ENCODE data around the gene CUTA.

The CUTA gene

GRCh38 chr6:33439956-33440648 is 22.2 kb upstream of the CUTA start:
- DNase-seq (ENCODE audit: insufficient read length, low spot score): no peak
- FAIRE-seq: no peak

DNA sequence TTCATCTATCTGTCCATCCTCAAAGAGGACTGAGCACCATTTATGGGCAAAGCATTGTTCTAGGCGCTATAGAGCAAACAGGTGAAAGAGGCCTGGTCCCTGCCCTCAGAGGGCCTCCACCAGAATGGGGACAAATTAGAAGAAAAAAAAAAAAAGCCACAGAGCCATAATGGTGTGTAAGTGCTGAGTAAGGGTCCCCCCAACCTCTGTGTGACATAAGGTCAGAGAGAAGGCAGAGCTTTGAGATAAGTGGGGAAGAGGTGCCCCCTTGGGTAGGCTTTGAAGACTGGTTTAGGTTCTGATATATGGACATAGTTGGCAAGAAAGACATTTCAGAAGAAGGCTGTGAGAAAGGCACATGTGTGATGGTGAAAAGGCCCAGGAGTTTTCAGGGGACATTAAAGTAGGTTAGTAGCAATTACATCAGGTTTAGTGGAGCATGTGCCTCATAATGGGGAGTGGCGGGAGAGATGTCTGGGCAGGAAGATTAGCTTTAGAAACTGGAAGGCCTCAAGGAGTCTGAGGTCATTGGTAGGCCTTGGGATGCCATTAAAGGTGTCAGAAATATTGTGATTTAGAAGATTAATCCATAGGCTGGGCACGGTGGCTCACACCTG is 21.2 kb upstream of the CUTA start:
- FAIRE-seq: no peak
- no peak for DNase-seq (ENCODE audit: insufficient read length, low spot score)

GRCh38 chr6:33437666-33438065 is 19.8 kb upstream of the CUTA start:
- no peak for FAIRE-seq
- no peak for DNase-seq (ENCODE audit: insufficient read length, low spot score)

DNA sequence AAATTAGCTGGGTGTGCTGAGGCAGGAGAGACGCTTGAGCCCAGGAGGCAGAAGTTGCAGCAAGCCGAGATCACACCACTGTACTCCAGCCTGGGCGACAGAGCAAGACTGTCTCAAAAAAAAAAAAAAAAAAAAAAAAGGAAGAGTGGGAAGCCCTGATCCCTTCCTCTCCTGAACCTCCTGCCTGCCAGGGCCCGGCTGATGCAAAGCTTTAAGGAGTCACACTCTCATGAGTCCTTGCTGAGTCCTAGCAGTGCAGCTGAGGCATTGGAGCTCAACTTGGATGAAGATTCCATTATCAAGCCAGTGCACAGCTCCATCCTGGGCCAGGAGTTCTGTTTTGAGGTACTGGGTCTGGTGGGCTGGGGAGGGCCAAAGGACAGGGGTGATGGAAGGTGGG is 17.1 kb upstream of the CUTA start:
- DNase-seq (ENCODE audit: insufficient read length, low spot score): no peak
- FAIRE-seq: no peak

DNA sequence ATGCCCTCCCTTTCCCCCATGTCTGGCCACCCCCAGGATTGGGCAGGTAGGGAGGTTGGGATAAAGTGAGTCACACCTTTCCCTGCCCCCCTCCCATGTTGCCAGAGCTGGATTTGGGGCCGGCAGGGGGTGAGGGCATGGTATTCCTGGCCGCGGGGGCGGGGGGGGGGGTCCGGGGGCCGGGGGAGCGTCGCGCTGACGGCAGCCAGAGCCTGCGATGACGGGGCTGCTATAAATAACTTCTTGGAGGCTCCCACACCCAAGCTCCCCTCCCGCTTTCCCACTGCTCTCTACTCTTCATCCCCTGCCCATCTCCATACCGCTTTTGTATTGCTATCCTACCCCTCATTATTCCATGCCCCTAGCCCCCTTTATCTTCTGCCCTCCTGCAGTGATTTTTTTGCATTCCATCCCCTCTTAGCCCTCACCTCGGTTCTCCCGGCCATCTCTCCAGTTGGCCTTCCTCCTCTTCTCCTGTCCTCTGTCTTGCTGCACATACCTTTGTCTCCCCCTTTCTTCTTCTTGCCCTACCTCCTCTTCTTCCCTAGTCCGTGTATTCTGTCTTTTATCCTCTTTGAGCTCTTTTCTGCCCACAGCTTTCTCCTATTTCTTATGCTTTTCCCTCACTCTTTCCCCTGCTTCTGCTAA is 15.8 kb upstream of the CUTA start:
- DNase-seq (ENCODE audit: insufficient read length, low spot score) (no peak), FAIRE-seq (no peak)

GRCh38 chr6:33433001-33433543 is 15.2 kb upstream of the CUTA start:
- no peak for FAIRE-seq
- DNase-seq (ENCODE audit: insufficient read length, low spot score): no peak

- FAIRE-seq: no peak
These were observed 14.6 kb upstream of the CUTA start for GRCh38 chr6:33432546-33432945.

GRCh38 chr6:33431880-33432541 is 14.1 kb upstream of the CUTA start:
- DNase-seq (ENCODE audit: insufficient read length, low spot score): no peak
- FAIRE-seq: no peak

More at GRCh38 chr6:33432546-33432945, 14.6 kb upstream of the CUTA start:
- DNase-seq (ENCODE audit: insufficient read length, low spot score): no peak

- DNase-seq (ENCODE audit: insufficient read length, low spot score): no peak
- no peak for FAIRE-seq
These were observed 13.3 kb upstream of the CUTA start for GRCh38 chr6:33430991-33431879.

GRCh38 chr6:33430334-33430733 is 12.4 kb upstream of the CUTA start:
- FAIRE-seq: no peak
- DNase-seq (ENCODE audit: insufficient read length, low spot score): no peak

GRCh38 chr6:33429750-33430052 is 11.8 kb upstream of the CUTA start:
- no peak for FAIRE-seq
- no peak for DNase-seq (ENCODE audit: insufficient read length, low spot score)

- DNase-seq (ENCODE audit: insufficient read length, low spot score): no peak
- no peak for FAIRE-seq
These were observed 11.3 kb upstream of the CUTA start for GRCh38 chr6:33428966-33429749.

GRCh38 chr6:33428224-33428965 is 10.5 kb upstream of the CUTA start:
- no peak for FAIRE-seq
- DNase-seq (ENCODE audit: insufficient read length, low spot score): no peak

DNA sequence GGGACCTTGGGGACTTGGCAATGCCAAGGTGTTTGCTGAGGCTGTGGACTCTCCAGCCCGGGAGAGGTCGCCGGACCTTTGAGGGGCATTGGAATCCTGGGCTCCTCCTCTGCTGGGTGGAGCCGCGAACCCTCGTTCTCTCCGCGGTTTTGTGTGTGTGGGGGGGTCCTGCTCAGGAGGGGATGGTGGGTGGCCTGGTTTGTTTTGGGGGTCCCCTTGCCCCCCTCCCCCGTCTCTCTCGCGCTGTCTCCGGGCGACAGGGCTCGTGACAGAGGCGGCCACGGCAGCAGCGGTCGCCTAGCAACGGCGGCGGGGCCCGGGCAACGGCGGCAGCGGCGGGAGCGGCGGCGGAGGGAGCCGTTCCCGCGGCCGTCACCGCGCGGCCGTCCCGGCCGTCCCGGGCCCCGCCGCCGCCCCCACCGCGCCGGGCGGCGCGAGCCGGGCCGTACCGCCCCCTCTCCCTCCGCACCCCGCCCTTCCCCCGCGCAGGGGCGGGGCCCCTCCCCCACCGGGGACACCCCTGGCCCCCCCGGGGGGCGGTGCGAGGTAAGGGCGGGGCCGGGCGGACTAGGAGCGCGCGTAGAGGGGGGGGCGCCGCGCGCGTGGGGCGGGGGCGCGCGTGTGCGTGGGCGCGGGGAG is 9.8 kb upstream of the CUTA start:
- DNase-seq (ENCODE audit: insufficient read length, low spot score) (peak; percentile 65), FAIRE-seq (no peak)

DNA sequence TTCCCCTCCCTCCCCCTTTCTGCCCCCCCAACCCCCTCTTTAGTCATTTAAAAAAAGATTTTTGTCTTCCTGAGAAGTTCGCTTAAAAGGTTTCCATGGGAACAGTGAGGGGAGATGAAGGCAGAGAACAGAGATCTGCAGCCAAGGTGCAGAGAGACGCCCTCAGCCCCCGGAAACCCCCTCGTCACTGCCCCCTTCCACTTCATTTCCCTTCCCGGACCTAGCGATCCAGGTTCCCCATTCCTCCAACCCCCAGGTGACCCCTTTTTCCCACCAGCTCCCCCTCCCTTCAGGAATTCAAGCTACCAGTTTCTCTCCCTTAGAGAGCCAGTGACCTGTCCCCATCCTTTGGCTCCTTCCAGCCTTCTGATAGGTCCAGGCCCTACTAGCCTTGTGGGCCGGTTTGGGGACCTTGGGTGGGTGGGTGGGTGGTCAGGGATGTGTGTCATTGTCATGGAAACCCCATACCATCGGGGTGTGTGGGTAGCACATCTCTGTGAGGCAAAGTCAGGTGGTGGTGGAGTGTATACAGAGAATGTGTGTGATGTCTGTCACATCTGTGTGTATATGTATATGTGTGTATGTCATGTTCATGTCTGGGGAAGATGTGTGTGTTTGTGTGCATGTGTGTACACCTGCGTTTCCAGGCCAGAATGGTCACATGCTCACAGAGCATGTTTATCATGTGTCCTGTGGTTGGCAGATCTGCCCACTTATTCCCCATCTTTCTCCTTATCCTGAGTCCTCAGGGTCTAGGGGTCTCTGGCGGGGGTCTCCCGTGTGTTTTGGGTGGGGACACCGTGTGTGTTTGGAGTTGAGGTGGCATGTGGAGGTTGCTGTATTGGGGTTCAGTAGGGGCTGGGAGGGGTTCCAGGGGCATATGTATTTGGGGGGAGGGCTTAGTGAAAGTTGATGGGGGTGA is 8.9 kb upstream of the CUTA start:
- DNase-seq (ENCODE audit: insufficient read length, low spot score): no peak
- peak; percentile 77 for FAIRE-seq

GRCh38 chr6:33425668-33426577 is 8.0 kb upstream of the CUTA start:
- FAIRE-seq (peak; percentile 86), DNase-seq (ENCODE audit: insufficient read length, low spot score) (peak; percentile 90)
